Muscle layer of colon (tissue), 2 donors: ENCODE measurements around the gene ZNF296.

Source experiments
- H3K27ac ChIP-seq: one replicate; pipeline ENCODE4 v1.7.0; 2013; ENCODE audit warnings: low read depth, mild to moderate bottlenecking, low read length, moderate library complexity
- H3K27me3 ChIP-seq, 2 donors: one replicate each; pipeline ENCODE4 v1.7.0; 2013; ENCODE audit warnings: low read length in 2 of 2, mild to moderate bottlenecking in 2 of 2; ENCODE audit not compliant: insufficient read depth in 2 of 2, control insufficient read depth in 1 of 2
- H3K36me3 ChIP-seq: one replicate; pipeline ENCODE4 v1.7.0; 2013; ENCODE audit warnings: mild to moderate bottlenecking, low read length; ENCODE audit not compliant: insufficient read depth
- H3K4me1 ChIP-seq: one replicate; pipeline ENCODE4 v1.7.0; 2013; ENCODE audit warnings: mild to moderate bottlenecking, low read length; ENCODE audit not compliant: insufficient read depth
- H3K4me3 ChIP-seq, 2 donors: one replicate each; pipeline ENCODE4 v1.7.0; 2013; ENCODE audit warnings: low read length in 2 of 2, low read depth in 1 of 2, mild to moderate bottlenecking in 1 of 2, moderate library complexity in 1 of 2
- H3K9ac ChIP-seq: one replicate; pipeline ENCODE4 v1.7.0; 2013; ENCODE audit warnings: low read length
- H3K9me3 ChIP-seq: one replicate; pipeline ENCODE4 v1.7.0; 2013; ENCODE audit warnings: mild to moderate bottlenecking, low read length
- donor health status: abdominal sarcoma.
- donor health status: Adenocarcinoma of cecum.

The ZNF296 gene

DNA sequence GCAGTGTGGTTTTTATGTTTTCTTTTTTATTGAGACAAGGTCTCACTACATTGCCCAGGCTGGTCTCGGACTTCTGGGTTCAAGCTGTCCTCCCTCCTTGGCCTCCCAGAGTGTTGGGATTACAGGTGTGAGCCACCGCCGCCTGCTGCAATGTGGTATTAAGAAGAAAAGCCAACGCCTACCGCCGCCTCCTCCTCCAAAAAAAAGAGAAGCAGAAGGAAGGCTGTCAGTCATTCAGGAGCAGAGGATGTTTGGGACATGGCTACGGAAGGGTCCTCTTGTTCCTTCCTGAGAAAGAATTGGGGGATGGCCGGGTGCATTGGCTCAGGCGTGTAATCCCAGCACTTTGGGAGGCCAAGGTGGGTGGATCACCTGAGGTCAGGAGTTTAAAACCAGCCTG is 17.9 kb upstream of the ZNF296 start:
- Histone ChIP-seq H3K27me3 (no peaks in the 10 kb centered on the region), H3K27ac (no peak overlapping the region), H3K4me3 (peak overlapping the region; percentile 89 to 90), H3K9me3 (no peaks in the 10 kb centered on the region), H3K9ac (peak overlapping the region; percentile 97), H3K4me1 (peaks cover 58% of the 10 kb centered on the region), H3K36me3 (no peaks in the 10 kb centered on the region)

DNA sequence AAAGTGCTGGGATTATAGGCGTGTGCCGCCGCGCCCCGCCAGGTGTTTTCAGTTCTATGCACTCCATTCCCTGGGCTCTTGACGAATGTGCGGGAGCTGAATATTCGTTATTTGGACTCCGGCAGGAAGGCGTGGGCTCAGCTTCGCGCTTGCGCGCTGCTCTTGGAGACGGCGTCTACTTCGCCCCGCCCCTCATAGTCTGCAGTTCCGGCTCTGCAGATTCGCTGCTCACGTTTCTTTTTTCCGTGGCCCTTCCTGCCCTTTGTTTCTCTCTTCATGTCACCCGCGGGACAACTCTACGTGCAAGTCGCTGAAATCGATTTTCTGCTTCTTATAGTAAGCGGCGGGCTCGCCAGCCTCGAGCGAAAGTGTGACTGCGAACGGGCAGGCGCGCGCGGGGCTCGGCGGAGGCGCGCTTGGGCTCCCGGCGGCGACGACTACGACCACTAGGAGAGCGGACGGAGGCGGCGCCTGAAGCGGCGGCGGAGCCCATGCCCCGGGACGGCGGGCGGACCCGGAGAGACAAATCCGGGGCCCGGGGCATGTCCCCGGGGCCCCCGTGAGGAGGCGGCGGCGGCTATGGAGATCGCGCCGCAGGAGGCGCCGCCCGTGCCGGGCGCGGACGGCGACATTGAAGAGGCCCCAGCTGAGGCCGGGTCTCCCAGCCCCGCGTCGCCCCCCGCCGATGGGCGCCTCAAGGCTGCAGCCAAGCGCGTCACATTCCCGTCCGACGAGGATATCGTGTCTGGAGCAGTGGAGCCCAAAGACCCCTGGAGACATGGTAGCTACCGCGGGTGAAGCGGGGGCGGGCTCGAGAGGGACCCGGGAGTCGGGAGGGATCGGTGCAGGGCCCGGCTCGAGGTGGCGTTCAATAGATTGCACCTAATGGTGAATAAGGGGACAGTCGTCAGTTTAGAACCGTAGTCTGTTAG is 16.7 kb upstream of the ZNF296 start, which contains the start of gene PPP1R37:
Gene PPP1R37, plus strand, starts transcription at position 433 of the 932 bp plus-strand sequence. Its CDS starts 147 bp downstream, at position 580.
- no peaks in the 10 kb centered on the region for H3K27me3 ChIP-seq
- H3K9me3 ChIP-seq: no peaks in the 10 kb centered on the region
- peak within 1 kb of the TSS; percentile 97 for H3K9ac ChIP-seq
- H3K36me3 ChIP-seq: no peaks in the 10 kb centered on the region
- H3K27ac ChIP-seq: peak within 1 kb of the TSS; percentile 87
- H3K4me1 ChIP-seq: peaks cover 50% of the 10 kb centered on the region
- peak within 1 kb of the TSS; percentile 89 to 90 for H3K4me3 ChIP-seq

- H3K9me3 ChIP-seq: no peaks in the 10 kb centered on the region
- H3K27ac ChIP-seq: peak overlapping the region; percentile 87
- peaks cover 34% of the 10 kb centered on the region for H3K4me1 ChIP-seq
- H3K4me3 ChIP-seq: peak overlapping the region; percentile 60 to 89
- no peaks in the 10 kb centered on the region for H3K36me3 ChIP-seq
- no peaks in the 10 kb centered on the region for H3K27me3 ChIP-seq
- peak overlapping the region; percentile 97 for H3K9ac ChIP-seq
Measured at GRCh38 chr19:45091031-45091923, 15.0 kb upstream of the ZNF296 start.

- H3K27ac ChIP-seq: peak overlapping the region; percentile 87
- peak overlapping the region; percentile 60 to 89 for H3K4me3 ChIP-seq
- H3K4me1 ChIP-seq: peaks cover 27% of the 10 kb centered on the region
- no peaks in the 10 kb centered on the region for H3K36me3 ChIP-seq
- H3K9ac ChIP-seq: peak overlapping the region; percentile 67
- H3K27me3 ChIP-seq: no peaks in the 10 kb centered on the region
- no peaks in the 10 kb centered on the region for H3K9me3 ChIP-seq
Measured at GRCh38 chr19:45090606-45091005, 14.3 kb upstream of the ZNF296 start.

GRCh38 chr19:45090034-45090433 is 13.8 kb upstream of the ZNF296 start:
- no peak overlapping the region for H3K4me3 ChIP-seq
- no peak overlapping the region for H3K27ac ChIP-seq
- peaks cover 22% of the 10 kb centered on the region for H3K4me1 ChIP-seq
- H3K9ac ChIP-seq: no peak overlapping the region
- H3K9me3 ChIP-seq: no peaks in the 10 kb centered on the region
- H3K36me3 ChIP-seq: no peaks in the 10 kb centered on the region
- no peaks in the 10 kb centered on the region for H3K27me3 ChIP-seq

DNA sequence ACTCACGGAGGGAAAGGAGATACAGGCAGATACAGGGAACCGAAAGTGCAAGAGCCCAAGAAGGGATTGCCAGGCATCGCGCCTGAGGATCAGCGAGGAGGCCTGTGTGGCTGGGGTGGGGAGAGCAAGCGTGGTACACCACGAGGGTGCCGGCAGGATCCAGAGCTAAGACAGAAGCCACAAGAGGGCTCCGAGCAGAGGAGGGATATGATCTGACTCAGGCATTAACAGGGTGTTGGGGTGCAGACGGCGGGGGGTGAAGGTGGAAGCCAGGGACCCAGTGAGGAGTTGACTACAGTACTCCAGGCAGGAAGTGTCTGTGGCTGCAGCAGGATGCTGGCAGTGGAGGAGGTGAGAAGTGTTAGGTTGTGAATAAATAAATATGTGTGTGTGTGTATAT is 11.3 kb upstream of the ZNF296 start:
- no peak overlapping the region for H3K4me3 ChIP-seq
- H3K9ac ChIP-seq: no peak overlapping the region
- H3K4me1 ChIP-seq: peaks cover 6% of the 10 kb centered on the region
- no peak overlapping the region for H3K27ac ChIP-seq
- H3K9me3 ChIP-seq: no peaks in the 10 kb centered on the region
- H3K27me3 ChIP-seq: no peaks in the 10 kb centered on the region
- H3K36me3 ChIP-seq: no peaks in the 10 kb centered on the region

- no peak overlapping the region for H3K9ac ChIP-seq
- peaks cover 6% of the 10 kb centered on the region for H3K4me1 ChIP-seq
- H3K36me3 ChIP-seq: peaks cover 8% of the 10 kb centered on the region
- no peak overlapping the region for H3K27ac ChIP-seq
- no peak overlapping the region for H3K4me3 ChIP-seq
- H3K27me3 ChIP-seq: no peaks in the 10 kb centered on the region
- H3K9me3 ChIP-seq: no peaks in the 10 kb centered on the region
Measured at GRCh38 chr19:45086480-45086879, 10.2 kb upstream of the ZNF296 start.

DNA sequence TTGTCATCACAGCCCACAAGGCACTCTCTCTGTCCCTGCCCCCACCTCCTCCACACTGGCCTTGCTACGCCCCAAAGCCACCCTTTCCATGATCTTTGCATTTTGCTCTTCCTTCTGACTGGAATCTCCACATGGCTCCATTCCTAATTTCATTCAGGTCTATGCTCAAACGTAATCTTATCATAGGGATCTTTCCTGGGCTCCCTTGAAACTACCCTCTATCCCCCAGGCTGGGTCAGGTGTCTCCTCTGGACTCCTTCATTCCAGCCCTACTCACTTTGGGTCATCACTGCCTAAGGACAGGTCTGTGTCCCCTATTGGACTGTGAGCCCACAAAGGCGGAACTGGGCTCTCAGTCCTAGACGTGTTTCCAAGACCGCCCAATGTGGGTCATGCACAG is 5.9 kb upstream of the ZNF296 start:
- peaks cover 8% of the 10 kb centered on the region for H3K36me3 ChIP-seq
- H3K27me3 ChIP-seq: no peaks in the 10 kb centered on the region
- H3K4me3 ChIP-seq: no peak overlapping the region
- H3K4me1 ChIP-seq: peaks cover 20% of the 10 kb centered on the region
- H3K9ac ChIP-seq: no peak overlapping the region
- no peaks in the 10 kb centered on the region for H3K9me3 ChIP-seq
- no peak overlapping the region for H3K27ac ChIP-seq

DNA sequence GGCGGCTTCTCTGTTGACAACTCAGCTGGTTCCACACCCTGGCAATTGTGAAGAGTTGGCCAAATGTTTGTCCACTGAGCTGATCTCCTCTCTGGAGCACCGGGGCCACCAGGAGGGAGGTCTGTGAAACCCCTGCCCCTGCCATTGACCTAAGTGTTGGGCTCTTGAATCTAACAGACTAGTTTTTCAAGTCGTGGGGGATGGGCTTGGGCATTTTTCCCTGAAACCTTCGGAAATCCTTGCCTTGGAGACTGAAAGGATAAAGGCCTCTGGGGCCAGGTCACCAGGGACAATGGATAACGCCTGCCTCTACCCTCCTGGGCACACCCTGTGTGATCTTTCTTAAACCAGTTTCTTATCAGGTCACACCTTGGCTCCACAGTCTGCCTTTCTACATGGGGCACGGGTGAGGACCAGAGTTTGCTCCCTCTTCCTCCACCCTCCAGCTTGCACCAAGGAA is 3.7 kb upstream of the ZNF296 start:
- peak overlapping the region; percentile 40 for H3K27ac ChIP-seq

DNA sequence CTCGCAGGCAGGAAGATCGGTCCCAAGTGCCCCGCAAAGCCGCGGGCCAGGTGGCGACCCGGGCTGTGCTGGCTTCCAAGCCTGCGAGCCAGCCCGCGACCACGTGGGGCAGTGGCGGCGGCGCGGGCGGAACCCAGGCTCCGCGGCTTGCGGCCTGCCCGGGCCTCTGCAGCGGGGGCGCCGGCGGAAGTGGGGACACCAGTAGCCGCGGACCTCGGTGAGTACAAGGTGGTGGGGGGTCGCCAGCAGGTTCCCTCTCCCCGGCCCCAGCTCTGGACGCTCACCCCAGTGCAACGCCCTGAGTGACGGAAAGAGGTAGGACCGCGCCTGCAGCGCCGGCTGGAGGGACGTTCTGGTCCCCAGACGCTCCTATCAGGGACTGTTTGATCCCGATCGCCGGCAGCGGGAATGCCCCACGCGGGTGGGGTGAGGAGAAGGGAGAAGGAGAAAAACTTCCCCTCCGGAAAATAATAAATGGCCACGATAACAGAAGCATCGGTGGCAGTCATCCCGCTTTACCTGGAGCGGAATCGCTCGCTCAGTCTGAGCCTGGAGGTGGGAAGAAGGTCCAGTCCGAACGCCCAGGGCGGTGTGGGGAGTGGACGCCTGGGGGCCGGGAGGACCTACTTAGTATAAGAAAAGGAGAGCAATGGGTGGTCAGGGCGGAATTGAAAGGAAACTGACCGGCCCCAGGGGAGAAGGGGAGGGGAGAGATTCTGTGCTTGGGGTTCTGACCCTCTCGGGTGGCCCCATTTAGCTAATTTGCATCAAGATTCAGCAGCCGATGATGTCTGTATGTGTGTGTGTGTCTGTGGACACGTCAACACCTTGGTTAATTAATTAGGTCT is 3.0 kb upstream of the ZNF296 start, which contains the start of gene GEMIN7:
Gene GEMIN7, plus strand, starts transcription at position 198 of the 848 bp plus-strand sequence. CDS start 10,855 bp downstream, outside the sequence.
- Histone ChIP-seq H3K4me3 (peak within 1 kb of the TSS; percentile 73 to 97), H3K9ac (peak within 1 kb of the TSS; percentile 85), H3K27me3 (peaks cover 0 to 4% of the 10 kb centered on the region in 2 donors), H3K4me1 (peaks cover 20% of the 10 kb centered on the region), H3K27ac (peak within 1 kb of the TSS; percentile 40), H3K36me3 (peaks cover 8% of the 10 kb centered on the region), H3K9me3 (no peaks in the 10 kb centered on the region)

More for the DNA sequence above, 3.7 kb upstream of the ZNF296 start:
- no peaks in the 10 kb centered on the region for H3K9me3 ChIP-seq
- H3K4me3 ChIP-seq: peak overlapping the region; percentile 73 to 97
- peaks cover 8% of the 10 kb centered on the region for H3K36me3 ChIP-seq
- peak overlapping the region; percentile 85 for H3K9ac ChIP-seq
- peaks cover 0 to 4% of the 10 kb centered on the region in 2 donors for H3K27me3 ChIP-seq
- peaks cover 20% of the 10 kb centered on the region for H3K4me1 ChIP-seq
